ENCODE results near the gene ZNF384. TPM values are rescaled to one million over a fixed set of nuclear protein-coding genes. Genes with fewer than 3 reads are reported as not detected.

ZNF384 gene
- total and polyA plus RNA-seq, 10 of the 15 experiments (the other 5 are each of a cell fraction or from before 2014, with no cell fraction given), result 0.46 to 81.5 (median 30.5) TPM

DNA sequence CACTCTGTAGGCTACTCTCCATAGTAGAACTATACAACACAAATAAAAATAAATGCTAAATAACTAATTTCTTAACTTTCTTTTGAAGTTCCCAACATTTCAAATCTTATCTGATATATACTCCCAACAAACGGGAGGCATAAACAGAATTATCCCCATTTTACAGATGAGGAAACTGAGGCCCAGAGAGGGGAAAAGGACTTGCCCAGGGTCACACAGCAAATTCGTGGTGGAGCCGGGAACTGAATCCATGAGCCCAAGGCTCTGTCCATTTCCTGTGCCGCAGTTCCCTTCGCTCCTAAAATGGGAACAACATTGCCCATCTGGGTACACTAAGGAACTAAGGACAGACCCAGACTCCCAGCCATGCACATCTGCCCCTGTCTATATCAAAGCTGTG lies 12.2 kb downstream of the ZNF384 start:
- no peaks in the 10 kb centered on the region for H4K20me1 ChIP-seq (ENCODE audit: control insufficient read depth, insufficient read depth)
- ChIA-PET RAD21 (ENCODE audit: unreplicated experiment) (no interaction called here), POLR2A (no interaction called here), CTCF (interaction anchor here (1.4 kb wide), 1 partner anchor 19 kb away, joined by 4 read pairs; no protein-coding TSS in a partner anchor), SMC1A (ENCODE audit: uncharacterized antibody, unreplicated experiment) (no interaction called here)
- ATAC-seq (no peak), FAIRE-seq (no peak), DNase-seq (ENCODE audit: low read depth, low spot score) (no peak)
- no peaks in the 10 kb centered on the region for H3K9me3 ChIP-seq (replicated peaks; ENCODE audit: control insufficient read depth, insufficient read depth, low read length)
- 96% methylated on average over 5 of the region's 5 CpGs for whole genome bisulfite sequencing (ENCODE audit: insufficient coverage, insufficient replicate concordance, low lambda C conversion rate, missing lambda C conversion rate)
- H3K4me1 ChIP-seq (ENCODE audit: control insufficient read depth, insufficient read depth, low read length), result no peaks in the 10 kb centered on the region
- H3K9ac ChIP-seq (ENCODE audit: control insufficient read depth, insufficient read depth, low read length), result no peak overlapping the region
- no peak for TF ChIP-seq ESRRA (IDR thresholded peaks at IDR 0.05; ENCODE audit: low read length)
- TF ChIP-seq EGR1 (IDR thresholded peaks at IDR 0.05; ENCODE audit: borderline replicate concordance in 1 of 2, low read depth in 2 of 2, low read length in 2 of 2), result no peak
- no peak for TF ChIP-seq PAX8 (IDR thresholded peaks at IDR 0.05)
- no peak for TF ChIP-seq NRF1 (conservative IDR thresholded peaks at IDR 0.05; ENCODE audit: low read depth, low read length)
- no peak for TF ChIP-seq MYB (IDR thresholded peaks at IDR 0.05; ENCODE audit: borderline replicate concordance, low read depth, low read length)
- TF ChIP-seq ZZZ3 (IDR thresholded peaks at IDR 0.05; ENCODE audit: control insufficient read depth, insufficient read length, low read depth), result no peak
- TF ChIP-seq PAX5 (IDR thresholded peaks at IDR 0.05; ENCODE audit: borderline replicate concordance, low read depth, low read length), result no peak
- no peak for TF ChIP-seq MEF2A (IDR thresholded peaks at IDR 0.05; ENCODE audit: insufficient read depth, low read depth, low read length)
- no peak for TF ChIP-seq CHD1 (IDR thresholded peaks at IDR 0.05; ENCODE audit: low read depth, low read length)
- TF ChIP-seq NR2F1 (conservative IDR thresholded peaks at IDR 0.05), result no peak
- H2AFZ ChIP-seq (ENCODE audit: control insufficient read depth, low read depth, low read length), result no peak overlapping the region
- no TSS peak for BruUV-seq (replicated peaks)
- H3K79me2 ChIP-seq (ENCODE audit: control insufficient read depth, insufficient read depth, low read length), result peaks cover 13% of the 10 kb centered on the region
- H3K36me3 ChIP-seq (ENCODE audit: control insufficient read depth in 2 of 2, insufficient read depth in 2 of 2, low read length in 1 of 2), result peaks cover 32 to 54% of the 10 kb centered on the region in 2 experiments
- no peak overlapping the region for H3K27ac ChIP-seq (ENCODE audit: control insufficient read depth, insufficient read depth)
- H3K4me3 ChIP-seq, result no peak overlapping the region
- intact Hi-C loops (cut with micrococcal nuclease; ENCODE audit: unreplicated experiment), result no loop called here
- no peak overlapping the region for H3K4me2 ChIP-seq (ENCODE audit: control insufficient read depth, insufficient read depth)
- in situ Hi-C loops (cut with MboI), result no loop called here
- H3K27me3 ChIP-seq (replicated peaks in 1 of 2; ENCODE audit: control insufficient read depth in 2 of 2, insufficient read depth in 2 of 2, low read length in 1 of 2), result no peaks in the 10 kb centered on the region

DNA sequence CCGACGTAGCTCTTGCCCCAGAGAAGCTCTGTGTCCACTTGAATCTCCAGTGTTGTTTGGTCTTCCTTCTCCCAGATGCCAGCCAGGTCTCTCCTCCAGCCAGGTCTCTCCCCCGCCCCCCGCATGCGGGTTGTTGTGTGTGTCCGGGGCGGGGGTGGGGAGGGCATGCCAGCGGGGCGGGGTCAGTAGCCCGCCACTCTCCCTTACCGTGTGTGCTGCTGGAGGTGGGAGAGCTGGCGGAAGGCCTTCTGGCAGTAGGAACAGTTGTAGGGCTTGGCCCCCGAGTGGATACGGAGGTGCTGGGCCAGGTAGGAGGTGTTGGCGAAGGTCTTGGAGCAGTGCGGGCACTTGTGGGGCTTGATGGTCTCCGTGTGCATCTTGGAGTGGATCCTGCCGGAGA lies 17.0 kb downstream of the ZNF384 start:
- CTCF ChIA-PET, result no interaction called here
- WGBS (ENCODE audit: insufficient coverage, insufficient replicate concordance, low lambda C conversion rate, missing lambda C conversion rate), result 87% methylated on average over 16 of the region's 18 CpGs
- TF ChIP-seq, protein P1, sequence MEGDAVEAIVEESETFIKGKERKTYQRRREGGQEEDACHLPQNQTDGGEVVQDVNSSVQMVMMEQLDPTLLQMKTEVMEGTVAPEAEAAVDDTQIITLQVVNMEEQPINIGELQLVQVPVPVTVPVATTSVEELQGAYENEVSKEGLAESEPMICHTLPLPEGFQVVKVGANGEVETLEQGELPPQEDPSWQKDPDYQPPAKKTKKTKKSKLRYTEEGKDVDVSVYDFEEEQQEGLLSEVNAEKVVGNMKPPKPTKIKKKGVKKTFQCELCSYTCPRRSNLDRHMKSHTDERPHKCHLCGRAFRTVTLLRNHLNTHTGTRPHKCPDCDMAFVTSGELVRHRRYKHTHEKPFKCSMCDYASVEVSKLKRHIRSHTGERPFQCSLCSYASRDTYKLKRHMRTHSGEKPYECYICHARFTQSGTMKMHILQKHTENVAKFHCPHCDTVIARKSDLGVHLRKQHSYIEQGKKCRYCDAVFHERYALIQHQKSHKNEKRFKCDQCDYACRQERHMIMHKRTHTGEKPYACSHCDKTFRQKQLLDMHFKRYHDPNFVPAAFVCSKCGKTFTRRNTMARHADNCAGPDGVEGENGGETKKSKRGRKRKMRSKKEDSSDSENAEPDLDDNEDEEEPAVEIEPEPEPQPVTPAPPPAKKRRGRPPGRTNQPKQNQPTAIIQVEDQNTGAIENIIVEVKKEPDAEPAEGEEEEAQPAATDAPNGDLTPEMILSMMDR (IDR thresholded peaks at IDR 0.05 in 2 of 3, conservative IDR thresholded peaks at IDR 0.05 in 1 of 3; ENCODE audit: control insufficient read depth in 2 of 3, extremely low read depth in 1 of 3, insufficient read depth in 1 of 3, low read depth in 3 of 3, low read length in 3 of 3), result no peak
- TF ChIP-seq ATF7 (IDR thresholded peaks at IDR 0.05; ENCODE audit: low read depth), result no peak
- no peak for TF ChIP-seq SIX5 (IDR thresholded peaks at IDR 0.05; ENCODE audit: low read depth, low read length, severe bottlenecking)
- TF ChIP-seq KLF5 (IDR thresholded peaks at IDR 0.05; ENCODE audit: partially characterized antibody), result no peak
- no peak for TF ChIP-seq CBFB (IDR thresholded peaks at IDR 0.05; ENCODE audit: low read depth)
- no peak for TF ChIP-seq CHD2 (IDR thresholded peaks at IDR 0.05; ENCODE audit: borderline replicate concordance, low read depth, low read length)
- no peak for TF ChIP-seq NFXL1 (IDR thresholded peaks at IDR 0.05; ENCODE audit: borderline replicate concordance)
- TF ChIP-seq, protein P2, sequence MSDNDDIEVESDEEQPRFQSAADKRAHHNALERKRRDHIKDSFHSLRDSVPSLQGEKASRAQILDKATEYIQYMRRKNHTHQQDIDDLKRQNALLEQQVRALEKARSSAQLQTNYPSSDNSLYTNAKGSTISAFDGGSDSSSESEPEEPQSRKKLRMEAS (IDR thresholded peaks at IDR 0.05; ENCODE audit: low read depth, low read length), result no peak
- no peak for TF ChIP-seq PAX8 (IDR thresholded peaks at IDR 0.05)
- no peak for TF ChIP-seq GABPA (IDR thresholded peaks at IDR 0.05; ENCODE audit: low read depth)

More for the DNA sequence above, 17.0 kb downstream of the ZNF384 start:
- Histone ChIP-seq H3K4me1 (ENCODE audit: control insufficient read depth, insufficient read depth, low read length) (no peaks in the 10 kb centered on the region), H3K27me3 (replicated peaks in 1 of 2; ENCODE audit: control insufficient read depth in 2 of 2, insufficient read depth in 2 of 2, low read length in 1 of 2) (no peaks in the 10 kb centered on the region), H3K9me3 (replicated peaks; ENCODE audit: control insufficient read depth, insufficient read depth, low read length) (no peaks in the 10 kb centered on the region), H3K36me3 (ENCODE audit: control insufficient read depth in 2 of 2, insufficient read depth in 2 of 2, low read length in 1 of 2) (peaks cover 38 to 59% of the 10 kb centered on the region in 2 experiments), H3K4me3 (no peak overlapping the region), H4K20me1 (ENCODE audit: control insufficient read depth, insufficient read depth) (no peaks in the 10 kb centered on the region), H3K4me2 (ENCODE audit: control insufficient read depth, insufficient read depth) (no peak overlapping the region), H3K9ac (ENCODE audit: control insufficient read depth, insufficient read depth, low read length) (no peak overlapping the region), H3K27ac (ENCODE audit: control insufficient read depth, insufficient read depth) (no peak overlapping the region), H2AFZ (ENCODE audit: control insufficient read depth, low read depth, low read length) (no peak overlapping the region), H3K79me2 (ENCODE audit: control insufficient read depth, insufficient read depth, low read length) (no peaks in the 10 kb centered on the region)
- DNase-seq (ENCODE audit: low read depth, low spot score), result no peak
- ChIA-PET POLR2A (no interaction called here), RAD21 (ENCODE audit: unreplicated experiment) (no interaction called here), SMC1A (ENCODE audit: uncharacterized antibody, unreplicated experiment) (no interaction called here)
- in situ Hi-C loops (cut with MboI), result no loop called here
- ATAC-seq, result no peak
- intact Hi-C loops (cut with micrococcal nuclease; ENCODE audit: unreplicated experiment), result no loop called here
- no peak for FAIRE-seq
- no TSS peak for BruUV-seq (replicated peaks)
